ENCODE data around the gene MYH7.

GRCh38 chr14:23430016-23430722, 5.3 kb downstream of the MYH7 start:
- TF ChIP-seq CTCF (IDR thresholded peaks at IDR 0.05) (no peak), POLR2A (IDR thresholded peaks at IDR 0.05) (no peak)

All from thyroid gland (tissue), 4 donors.